Liver (tissue), 2 donors: ENCODE data around the gene LRRC72.

Source experiments
- RAD21 ChIP-seq, 2 donors: IDR thresholded peaks; 2 replicates each; pipeline ENCODE4 v1.6.1; 2016; ENCODE audit warnings: antibody characterized with exemption in 2 of 2, mild to moderate bottlenecking in 2 of 2
- SP1 ChIP-seq: IDR thresholded peaks from 2 replicates; pipeline ENCODE4 v1.6.1; 2018; ENCODE audit warnings: antibody characterized with exemption, mild to moderate bottlenecking
- TF ChIP-seq, protein P1 (sequence below): IDR thresholded peaks from 2 replicates; pipeline ENCODE4 v1.6.1; 2016; ENCODE audit warnings: antibody characterized with exemption, mild to moderate bottlenecking
- donor health status: healthy.

DNA sequence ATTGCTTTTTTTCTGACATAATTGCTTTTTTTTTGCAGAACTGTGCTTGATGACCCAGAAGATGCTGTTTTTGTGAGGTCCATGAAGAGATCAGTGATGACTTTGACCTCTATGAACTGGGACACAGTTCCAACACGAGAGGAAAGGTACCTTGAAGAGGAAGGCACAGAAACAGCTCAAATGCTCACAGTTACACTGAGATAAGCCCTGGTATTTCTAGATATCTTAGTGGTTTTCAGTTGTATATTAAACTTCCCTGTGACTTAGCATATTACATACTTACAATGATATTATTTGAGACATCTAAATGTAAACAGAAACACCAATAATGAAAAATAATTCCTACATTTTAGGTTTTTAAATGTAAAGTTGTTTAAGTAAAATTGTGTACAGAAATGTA, 54.7 kb downstream of the LRRC72 start:
- TF ChIP-seq, protein P1, sequence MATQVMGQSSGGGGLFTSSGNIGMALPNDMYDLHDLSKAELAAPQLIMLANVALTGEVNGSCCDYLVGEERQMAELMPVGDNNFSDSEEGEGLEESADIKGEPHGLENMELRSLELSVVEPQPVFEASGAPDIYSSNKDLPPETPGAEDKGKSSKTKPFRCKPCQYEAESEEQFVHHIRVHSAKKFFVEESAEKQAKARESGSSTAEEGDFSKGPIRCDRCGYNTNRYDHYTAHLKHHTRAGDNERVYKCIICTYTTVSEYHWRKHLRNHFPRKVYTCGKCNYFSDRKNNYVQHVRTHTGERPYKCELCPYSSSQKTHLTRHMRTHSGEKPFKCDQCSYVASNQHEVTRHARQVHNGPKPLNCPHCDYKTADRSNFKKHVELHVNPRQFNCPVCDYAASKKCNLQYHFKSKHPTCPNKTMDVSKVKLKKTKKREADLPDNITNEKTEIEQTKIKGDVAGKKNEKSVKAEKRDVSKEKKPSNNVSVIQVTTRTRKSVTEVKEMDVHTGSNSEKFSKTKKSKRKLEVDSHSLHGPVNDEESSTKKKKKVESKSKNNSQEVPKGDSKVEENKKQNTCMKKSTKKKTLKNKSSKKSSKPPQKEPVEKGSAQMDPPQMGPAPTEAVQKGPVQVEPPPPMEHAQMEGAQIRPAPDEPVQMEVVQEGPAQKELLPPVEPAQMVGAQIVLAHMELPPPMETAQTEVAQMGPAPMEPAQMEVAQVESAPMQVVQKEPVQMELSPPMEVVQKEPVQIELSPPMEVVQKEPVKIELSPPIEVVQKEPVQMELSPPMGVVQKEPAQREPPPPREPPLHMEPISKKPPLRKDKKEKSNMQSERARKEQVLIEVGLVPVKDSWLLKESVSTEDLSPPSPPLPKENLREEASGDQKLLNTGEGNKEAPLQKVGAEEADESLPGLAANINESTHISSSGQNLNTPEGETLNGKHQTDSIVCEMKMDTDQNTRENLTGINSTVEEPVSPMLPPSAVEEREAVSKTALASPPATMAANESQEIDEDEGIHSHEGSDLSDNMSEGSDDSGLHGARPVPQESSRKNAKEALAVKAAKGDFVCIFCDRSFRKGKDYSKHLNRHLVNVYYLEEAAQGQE, result no peak
- TF ChIP-seq SP1 (no peak), RAD21 (IDR thresholded peaks at IDR 0.05) (no peak)
